ENCODE measurements around the gene ACTR10. TPM values are rescaled to one million over a fixed set of nuclear protein-coding genes. Genes with fewer than 3 reads are reported as not detected.

The ACTR10 gene
- total and polyA plus RNA-seq, 9 of the 15 experiments (the other 6 are each of a cell fraction or from before 2014, with no cell fraction given) = 22.0 to 66.1 (median 34.1) TPM

GRCh38 chr14:58167891-58168290 lies 32.1 kb upstream of the ACTR10 start:
- DNase-seq (ENCODE audit: extremely low read depth in 1 of 4, low spot score in 3 of 4) (no peak), FAIRE-seq (no peak), ATAC-seq (no peak)
- no peaks in the 10 kb centered on the region for H3K9me3 ChIP-seq (replicated peaks; ENCODE audit: control insufficient read depth, insufficient read depth, low read depth, low read length)
- 35% methylated on average over 5 of the region's 5 CpGs for WGBS (ENCODE audit: insufficient coverage, low coverage, missing lambda C conversion rate)
- intact Hi-C loops (cut with micrococcal nuclease) (no loop called here), in situ Hi-C loops (cut with MboI) (no loop called here)
- no peaks in the 10 kb centered on the region for H3K36me3 ChIP-seq (ENCODE audit: control insufficient read depth, insufficient read depth, low read length)
- H3K9me1 ChIP-seq (ENCODE audit: control insufficient read depth, insufficient read depth, low read length) = no peaks in the 10 kb centered on the region
- peaks cover 3 to 9% of the 10 kb centered on the region in 2 experiments; a peak in 2 of 5 replicates for H3K4me1 ChIP-seq (replicated peaks in 1 of 2; ENCODE audit: control insufficient read depth in 2 of 2, insufficient read depth in 2 of 2, low read length in 2 of 2)
- CTCF ChIA-PET (ENCODE audit: low intra/inter-chr PET ratio) = no interaction called here
- H4K20me1 ChIP-seq (replicated peaks; ENCODE audit: control insufficient read depth, insufficient read depth, low read length) = no peaks in the 10 kb centered on the region
- H3K4me2 ChIP-seq (ENCODE audit: insufficient read depth, low read length) = no peak overlapping the region
- no peak overlapping the region; a peak in 1 of 4 replicates for H3K9ac ChIP-seq (ENCODE audit: insufficient read depth in 1 of 2, low read depth in 2 of 2, low read length in 2 of 2)
- H3K27ac ChIP-seq (ENCODE audit: extremely low read depth, low read depth, low read length) = no peak overlapping the region
- BruUV-seq (replicated peaks) = no TSS peak
- H3K27me3 ChIP-seq (ENCODE audit: control insufficient read depth in 2 of 2, insufficient read depth in 2 of 2, low read length in 2 of 2) = no peaks in the 10 kb centered on the region
- 0 out of 2 replicates have a peak overlapping the region, but pooled peaks have one; percentile 40 for H2AFZ ChIP-seq (ENCODE audit: low read depth, low read length)
- no peak overlapping the region for H3K4me3 ChIP-seq
- POLR2A ChIA-PET = interaction anchor here (0.7 kb wide), 1 partner anchor 24 kb away, joined by 4 read pairs; no protein-coding TSS in a partner anchor
- no peaks in the 10 kb centered on the region for H3K79me2 ChIP-seq (ENCODE audit: control insufficient read depth, insufficient read depth, low read length)
- TF ChIP-seq ZNF121 (CRISPR knock-in tag; conservative IDR thresholded peaks at IDR 0.05) = no peak
- no peak for TF ChIP-seq ZNF445 (CRISPR knock-in tag; IDR thresholded peaks at IDR 0.05; ENCODE audit: low read depth)
- TF ChIP-seq STAT6 (CRISPR knock-in tag; IDR thresholded peaks at IDR 0.05) = no peak
- no peak for TF ChIP-seq ZBTB9 (CRISPR knock-in tag; IDR thresholded peaks at IDR 0.05)
- TF ChIP-seq ZBED1 (IDR thresholded peaks at IDR 0.05) = no peak
- TF ChIP-seq ZNF449 (CRISPR knock-in tag; IDR thresholded peaks at IDR 0.05) = no peak
- TF ChIP-seq AFF1 (IDR thresholded peaks at IDR 0.05; ENCODE audit: low read depth in 1 of 2, partially characterized antibody in 2 of 2) = no peak
- no peak for TF ChIP-seq POLR2AphosphoS5 (IDR thresholded peaks at IDR 0.05; ENCODE audit: control insufficient read depth, insufficient read depth, low read depth, low read length)
- TF ChIP-seq MCM2 (IDR thresholded peaks at IDR 0.05; ENCODE audit: low read depth) = no peak
- no peak for TF ChIP-seq BRD4 (IDR thresholded peaks at IDR 0.05)
- TF ChIP-seq ETV5 (CRISPR knock-in tag; IDR thresholded peaks at IDR 0.05; ENCODE audit: low read depth) = no peak
- TF ChIP-seq ZNF551 (CRISPR knock-in tag; IDR thresholded peaks at IDR 0.05) = no peak
- no peak for TF ChIP-seq CREM (IDR thresholded peaks at IDR 0.05; ENCODE audit: low read depth)
